ENCODE results near the gene UPF1.

DNA sequence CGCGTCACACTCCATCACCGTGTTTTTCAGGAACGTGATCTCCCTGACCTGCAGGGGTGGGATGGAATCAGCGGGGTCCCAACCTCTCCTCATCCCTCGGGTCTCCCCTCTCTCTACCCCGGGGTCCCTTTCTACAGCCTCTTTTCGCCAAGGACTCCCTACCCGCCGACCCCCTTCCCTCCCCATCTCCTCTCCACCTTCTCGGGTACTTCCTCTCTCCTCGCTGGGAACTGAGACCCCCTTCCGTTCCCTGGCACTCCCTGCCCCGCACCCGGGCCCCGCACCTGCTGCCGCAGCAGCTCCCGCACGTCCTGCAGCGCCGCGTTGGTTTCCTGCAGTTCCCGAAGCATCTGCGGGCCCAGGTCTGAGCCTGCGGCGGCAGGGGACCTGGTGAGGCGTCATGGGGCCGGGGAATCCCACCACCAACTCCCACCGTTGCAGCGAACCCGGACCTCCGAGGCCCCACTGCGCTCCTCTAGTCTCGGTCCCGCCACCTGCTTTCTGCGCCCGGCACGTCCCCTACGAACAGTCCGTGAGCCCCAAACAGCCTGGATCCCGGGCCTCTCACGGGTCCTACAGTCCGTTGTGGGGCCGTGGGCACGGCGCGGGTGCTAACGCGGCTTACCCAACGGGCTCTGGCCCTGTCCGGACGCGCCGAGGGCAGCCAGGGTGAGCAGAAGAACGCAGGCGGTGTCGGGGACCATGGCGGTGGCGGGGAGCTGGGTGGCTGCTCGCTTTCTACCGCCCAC, 41.0 kb upstream of the UPF1 start, which contains the start of gene COMP:
- TF ChIP-seq, protein P1, sequence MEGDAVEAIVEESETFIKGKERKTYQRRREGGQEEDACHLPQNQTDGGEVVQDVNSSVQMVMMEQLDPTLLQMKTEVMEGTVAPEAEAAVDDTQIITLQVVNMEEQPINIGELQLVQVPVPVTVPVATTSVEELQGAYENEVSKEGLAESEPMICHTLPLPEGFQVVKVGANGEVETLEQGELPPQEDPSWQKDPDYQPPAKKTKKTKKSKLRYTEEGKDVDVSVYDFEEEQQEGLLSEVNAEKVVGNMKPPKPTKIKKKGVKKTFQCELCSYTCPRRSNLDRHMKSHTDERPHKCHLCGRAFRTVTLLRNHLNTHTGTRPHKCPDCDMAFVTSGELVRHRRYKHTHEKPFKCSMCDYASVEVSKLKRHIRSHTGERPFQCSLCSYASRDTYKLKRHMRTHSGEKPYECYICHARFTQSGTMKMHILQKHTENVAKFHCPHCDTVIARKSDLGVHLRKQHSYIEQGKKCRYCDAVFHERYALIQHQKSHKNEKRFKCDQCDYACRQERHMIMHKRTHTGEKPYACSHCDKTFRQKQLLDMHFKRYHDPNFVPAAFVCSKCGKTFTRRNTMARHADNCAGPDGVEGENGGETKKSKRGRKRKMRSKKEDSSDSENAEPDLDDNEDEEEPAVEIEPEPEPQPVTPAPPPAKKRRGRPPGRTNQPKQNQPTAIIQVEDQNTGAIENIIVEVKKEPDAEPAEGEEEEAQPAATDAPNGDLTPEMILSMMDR (IDR thresholded peaks at IDR 0.05), result no peak
- TF ChIP-seq POLR2A (IDR thresholded peaks at IDR 0.05), result no peak
